Activated CD4-positive, alpha-beta T cell treated with anti-CD3 and anti-CD28 coated beads, Interleukin-2, amount 50 U/mL, for 48 hours (primary cell): Measurements from ENCODE around the gene NOL6.
A peak's percentile ranks its signal among the peaks of the same experiment; 100 is the strongest.
"Not testable (repeated sequence)": the region's sequence is repeated elsewhere in the genome, so short reads cannot be mapped to it uniquely, and the experiment has no call there.

Experiments
- DNase-seq, 2 experiments: peaks; one replicate each; pipeline ENCODE4 v3.0.0-alpha.2; 2020

The NOL6 gene, protein sequence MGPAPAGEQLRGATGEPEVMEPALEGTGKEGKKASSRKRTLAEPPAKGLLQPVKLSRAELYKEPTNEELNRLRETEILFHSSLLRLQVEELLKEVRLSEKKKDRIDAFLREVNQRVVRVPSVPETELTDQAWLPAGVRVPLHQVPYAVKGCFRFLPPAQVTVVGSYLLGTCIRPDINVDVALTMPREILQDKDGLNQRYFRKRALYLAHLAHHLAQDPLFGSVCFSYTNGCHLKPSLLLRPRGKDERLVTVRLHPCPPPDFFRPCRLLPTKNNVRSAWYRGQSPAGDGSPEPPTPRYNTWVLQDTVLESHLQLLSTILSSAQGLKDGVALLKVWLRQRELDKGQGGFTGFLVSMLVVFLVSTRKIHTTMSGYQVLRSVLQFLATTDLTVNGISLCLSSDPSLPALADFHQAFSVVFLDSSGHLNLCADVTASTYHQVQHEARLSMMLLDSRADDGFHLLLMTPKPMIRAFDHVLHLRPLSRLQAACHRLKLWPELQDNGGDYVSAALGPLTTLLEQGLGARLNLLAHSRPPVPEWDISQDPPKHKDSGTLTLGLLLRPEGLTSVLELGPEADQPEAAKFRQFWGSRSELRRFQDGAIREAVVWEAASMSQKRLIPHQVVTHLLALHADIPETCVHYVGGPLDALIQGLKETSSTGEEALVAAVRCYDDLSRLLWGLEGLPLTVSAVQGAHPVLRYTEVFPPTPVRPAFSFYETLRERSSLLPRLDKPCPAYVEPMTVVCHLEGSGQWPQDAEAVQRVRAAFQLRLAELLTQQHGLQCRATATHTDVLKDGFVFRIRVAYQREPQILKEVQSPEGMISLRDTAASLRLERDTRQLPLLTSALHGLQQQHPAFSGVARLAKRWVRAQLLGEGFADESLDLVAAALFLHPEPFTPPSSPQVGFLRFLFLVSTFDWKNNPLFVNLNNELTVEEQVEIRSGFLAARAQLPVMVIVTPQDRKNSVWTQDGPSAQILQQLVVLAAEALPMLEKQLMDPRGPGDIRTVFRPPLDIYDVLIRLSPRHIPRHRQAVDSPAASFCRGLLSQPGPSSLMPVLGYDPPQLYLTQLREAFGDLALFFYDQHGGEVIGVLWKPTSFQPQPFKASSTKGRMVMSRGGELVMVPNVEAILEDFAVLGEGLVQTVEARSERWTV

GRCh38 chr9:33473643-33474352, at the start of gene NOL6:
TSS of gene NOL6 (minus strand) at chr9:33473924. CDS start at chr9:33473842, 82 bp downstream.
- DNase-seq = peak; percentile 99

- DNase-seq = not testable (repeated sequence)
Measured at GRCh38 chr9:33521861-33522260, 48.1 kb upstream of the NOL6 start.

GRCh38 chr9:33517934-33518577, 44.3 kb upstream of the NOL6 start:
- DNase-seq = not testable (repeated sequence)

- DNase-seq = no peak
Measured at GRCh38 chr9:33517373-33517772, 43.6 kb upstream of the NOL6 start.

- DNase-seq = not testable (repeated sequence)
Measured at GRCh38 chr9:33516397-33516796, 42.7 kb upstream of the NOL6 start.

DNA sequence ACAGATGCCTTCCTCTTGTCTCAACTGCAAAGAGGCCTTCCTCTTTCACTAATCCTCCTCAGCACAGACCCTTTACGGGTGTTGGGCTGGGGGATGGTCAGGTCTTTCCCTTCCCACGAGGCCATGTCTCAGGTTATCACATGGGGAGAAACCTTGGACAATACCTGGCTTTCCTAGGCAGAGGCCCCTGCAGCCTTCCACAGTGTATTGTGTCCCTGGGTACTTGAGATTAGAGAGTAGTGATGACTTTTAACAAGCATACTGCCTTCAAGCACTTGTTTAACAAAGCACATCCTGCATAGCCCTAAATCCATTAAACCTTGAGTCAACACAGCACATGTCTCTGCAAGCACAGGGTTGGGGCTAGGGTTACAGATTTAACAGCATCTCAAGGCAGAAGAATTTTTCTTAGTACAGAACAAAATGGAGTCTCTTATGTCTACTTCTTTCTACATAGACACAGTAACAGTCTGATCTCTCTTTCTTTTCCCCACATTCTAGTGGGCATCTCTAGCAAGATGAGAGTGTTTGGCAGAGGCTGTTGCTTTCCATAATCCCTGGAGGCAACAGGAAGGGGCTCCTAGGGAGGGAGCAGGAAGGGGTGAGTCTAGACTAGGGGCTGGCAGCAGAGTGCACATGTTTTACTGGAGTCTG, 41.7 kb upstream of the NOL6 start:
- DNase-seq = not testable (repeated sequence)

DNA sequence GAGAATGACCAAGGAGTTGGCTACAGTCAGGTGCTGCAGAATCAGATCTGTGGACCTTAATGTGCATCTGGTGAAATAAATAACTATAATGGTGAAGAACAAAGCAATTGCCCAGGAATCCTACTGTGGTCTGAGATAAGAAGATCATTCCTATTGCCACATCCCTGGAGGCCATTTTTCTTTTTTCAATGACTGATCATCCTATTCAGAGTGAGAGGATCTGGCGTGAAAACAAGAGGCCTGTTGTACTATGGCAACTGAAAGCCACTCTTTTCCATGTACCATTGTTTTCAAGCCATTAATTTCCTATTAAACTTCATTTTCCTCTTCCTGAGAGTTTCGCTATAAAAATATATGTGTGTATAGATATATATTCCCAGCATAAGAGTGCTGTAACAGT, 38.8 kb upstream of the NOL6 start:
- not testable (repeated sequence) for DNase-seq

DNA sequence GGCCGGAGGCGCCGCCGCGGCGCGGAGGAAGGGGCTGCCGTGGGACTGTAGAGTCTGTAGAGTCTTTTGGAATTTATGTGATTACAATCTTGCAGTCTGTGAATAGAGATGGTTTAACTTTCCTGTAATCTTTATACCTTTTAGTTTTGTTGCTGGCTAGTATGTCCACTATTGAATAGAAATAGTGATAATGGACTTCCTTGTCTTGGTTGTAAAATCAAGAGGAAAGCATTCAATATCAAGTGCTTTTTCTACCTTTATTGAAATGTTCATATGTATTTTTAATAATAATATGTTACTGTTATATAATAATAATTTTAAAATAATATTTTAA, 37.4 kb upstream of the NOL6 start:
- DNase-seq = not testable (repeated sequence)

- DNase-seq = peak; percentile 60 to 67
Measured at GRCh38 chr9:33510262-33511183, 36.8 kb upstream of the NOL6 start.

GRCh38 chr9:33506626-33507370, 33.1 kb upstream of the NOL6 start:
- peak; percentile 38 to 57 for DNase-seq

- no peak for DNase-seq
Measured at GRCh38 chr9:33498387-33498786, 24.7 kb upstream of the NOL6 start.

GRCh38 chr9:33493819-33494218, 20.1 kb upstream of the NOL6 start:
- DNase-seq = not testable (repeated sequence)

DNA sequence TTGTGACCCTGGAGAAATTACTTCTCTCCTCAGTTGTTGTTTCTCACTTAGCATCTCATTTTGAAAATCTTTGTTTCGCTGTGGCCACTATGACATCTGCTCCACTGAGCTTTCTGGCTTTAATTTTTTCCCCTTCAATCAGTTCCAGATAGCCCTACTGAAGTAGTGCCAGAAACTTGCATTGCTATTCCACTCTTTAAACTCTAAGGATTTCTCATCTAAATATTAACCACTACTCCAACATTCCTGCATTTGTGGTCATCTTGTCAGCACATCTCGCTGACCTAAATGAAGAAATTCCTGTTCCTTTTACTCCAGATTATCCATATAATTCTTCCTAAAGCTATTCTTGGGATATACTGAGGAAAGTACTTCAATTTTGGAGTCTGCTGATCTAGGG, 15.3 kb upstream of the NOL6 start:
- DNase-seq = no peak

- not testable (repeated sequence) for DNase-seq
Measured at GRCh38 chr9:33485312-33485711, 11.6 kb upstream of the NOL6 start.

- no peak for DNase-seq
Measured at GRCh38 chr9:33480976-33481375, 7.3 kb upstream of the NOL6 start.

GRCh38 chr9:33480106-33480505, 6.4 kb upstream of the NOL6 start:
- DNase-seq = no peak

DNA sequence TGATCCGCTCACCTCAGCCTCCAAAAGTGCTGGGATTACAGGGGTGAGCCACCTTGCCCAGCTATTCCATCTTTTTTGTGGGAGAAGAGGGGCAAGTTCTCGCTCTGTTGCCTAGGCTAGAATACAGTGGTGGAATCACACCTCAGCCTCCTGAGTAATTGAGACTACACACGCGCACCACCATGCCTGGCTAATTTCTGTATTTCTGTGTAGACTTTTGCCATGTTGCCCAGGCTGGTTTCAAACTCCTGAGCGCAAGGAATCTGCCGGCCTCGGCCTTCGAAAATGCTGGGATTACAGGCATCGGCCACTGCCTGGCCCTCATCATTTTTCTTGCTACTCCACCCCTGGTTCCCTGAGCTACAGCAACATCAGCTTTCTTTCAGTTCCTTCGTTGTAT, 2.8 kb upstream of the NOL6 start:
- DNase-seq = no peak

DNA sequence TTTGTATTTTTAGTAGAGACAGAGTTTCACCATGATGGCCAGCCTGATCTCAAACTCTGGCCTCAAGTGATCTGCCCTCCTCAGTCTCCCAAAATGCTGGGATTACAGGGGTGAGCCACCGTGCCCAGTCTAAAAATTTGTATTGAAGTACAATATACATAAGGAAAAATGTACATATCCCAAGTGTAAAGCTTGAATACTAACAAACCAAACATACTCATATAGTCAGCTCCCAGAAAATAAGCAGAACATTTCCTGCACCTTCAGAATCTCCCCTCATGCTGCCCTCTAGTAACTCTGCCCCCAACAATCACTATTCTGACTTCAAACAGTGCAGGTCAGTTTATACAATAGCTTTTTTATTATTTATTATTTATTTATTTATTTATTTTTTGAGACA, 1.6 kb upstream of the NOL6 start:
- no peak for DNase-seq

DNA sequence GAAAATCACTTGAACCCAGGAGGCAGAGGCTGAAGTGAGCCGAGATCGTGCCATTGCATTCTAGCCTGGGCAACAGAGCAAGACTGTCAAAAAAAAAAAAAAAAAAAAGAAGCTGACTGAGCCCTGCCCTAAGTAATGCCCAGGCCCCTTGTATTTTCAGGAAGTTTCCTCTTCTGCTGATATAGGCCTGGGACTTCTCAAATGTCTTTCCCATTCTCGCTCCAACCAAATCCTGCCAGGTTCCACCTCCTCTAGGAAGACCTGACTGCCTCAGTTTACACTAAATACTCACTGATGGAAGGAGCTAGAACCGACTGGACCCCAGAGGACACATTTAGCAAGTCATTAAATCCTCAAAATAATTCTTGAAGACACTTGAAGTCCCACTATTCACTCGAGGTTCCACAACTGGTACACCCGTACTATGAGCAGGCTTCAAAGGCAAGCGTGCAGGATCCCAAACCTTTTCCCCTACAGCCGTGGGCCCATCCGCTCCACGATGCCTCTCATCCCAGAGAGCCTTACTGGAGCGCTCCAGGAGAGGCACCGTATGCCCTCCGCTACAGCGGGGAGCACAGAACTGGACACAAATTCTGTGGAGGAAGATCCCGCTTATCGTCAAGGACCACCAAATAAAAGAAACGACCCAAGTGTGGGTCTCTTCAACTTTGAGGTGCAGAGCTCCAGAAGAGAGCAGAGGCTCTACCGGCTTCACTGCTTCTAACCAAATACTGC, 676 bp downstream of the NOL6 start:
- DNase-seq = no peak
